HepG2 (cell line): Measurements from ENCODE around the gene P2RX5. TPM values are rescaled to one million over a fixed set of nuclear protein-coding genes. Genes with fewer than 3 reads are reported as not detected.

Experiments
- ATAC-seq: fragments of 200-7000 bp; cut with Tn5 transposase; 3 replicates; pipeline ENCODE4 v1.9.1; 2020; ENCODE audit warnings: mild to moderate bottlenecking, moderate library complexity
- BruUV-seq: library from RNA; stranded (reverse); fragments of 400-500 nt; replicated peaks from 2 replicates; lab custom pipeline; 2021; lab: Mats Ljungman, UMichigan
- CTCF ChIA-PET: fragments of 300-600 bp; formaldehyde crosslinking; extraction: SDS; loops from one replicate; lab custom pipeline; 2021; ENCODE audit warnings: low total read pairs, inconsistent platforms, low intra/inter-chr PET ratio; lab: Yijun Ruan, JAX
- POLR2A ChIA-PET: fragments of 350-600 bp; sonication (Branson Sonifier 250); formaldehyde crosslinking; loops from one replicate; lab custom pipeline; 2020; ENCODE audit warnings: antibody characterized with exemption, inconsistent platforms; lab: Yijun Ruan, JAX
- DNase-seq: peaks from one replicate; pipeline ENCODE4 v3.0.0-alpha.2; 2015; ENCODE audit warnings: low spot score
- FAIRE-seq: peaks from 3 replicates; lab custom pipeline; 2011; peaks lifted over from hg19 to GRCh38; lab: Jason Lieb, UNC
- H2AFZ ChIP-seq: one replicate; pipeline ENCODE4 v1.6.1; 2011; ENCODE audit warnings: low read length, inconsistent platforms
- H3K27ac ChIP-seq: fragments of 300-600 bp; 3 replicates; pipeline ENCODE4 v1.8.0; 2011; ENCODE audit warnings: mixed run types, mild to moderate bottlenecking, mixed read lengths, low read length, inconsistent platforms; ENCODE audit not compliant: insufficient read depth; ENCODE audit errors: extremely low read length
- H3K27me3 ChIP-seq, 2 experiments: fragments of 200-600 bp in 1 of 2; 2 replicates in 1 of 2; 3 replicates in 1 of 2; pipeline versions ENCODE4 v1.6.0 to v1.8.0; 2011; ENCODE audit warnings: low read length in 2 of 2, mild to moderate bottlenecking in 2 of 2, moderate library complexity in 2 of 2, inconsistent platforms in 1 of 2; ENCODE audit not compliant: insufficient read depth in 2 of 2, control insufficient read depth in 1 of 2
- H3K36me3 ChIP-seq, 2 experiments: fragments of 200-600 bp in 1 of 2; replicated peaks in 1 of 2; 2 replicates in 1 of 2; 3 replicates in 1 of 2; pipeline versions ENCODE4 v1.5.1 to v1.8.0; 2011; ENCODE audit warnings: low read length in 2 of 2, inconsistent platforms in 1 of 2; ENCODE audit not compliant: insufficient read depth in 2 of 2, control insufficient read depth in 1 of 2
- H3K4me1 ChIP-seq: 2 replicates; pipeline ENCODE4 v1.5.1; 2012; ENCODE audit warnings: low read length, inconsistent platforms; ENCODE audit not compliant: insufficient read depth
- H3K4me2 ChIP-seq: 2 replicates; pipeline ENCODE4 v1.6.0; 2011; ENCODE audit warnings: low read depth, low read length, inconsistent platforms
- H3K4me3 ChIP-seq, 3 experiments: fragments of 200-600 bp in 1 of 3; sonication (generic), shearing (Covaris generic) in 1 of 3; replicated peaks in 1 of 3; 2 replicates each; pipeline ENCODE4 v1.5.1; 2011 to 2016; ENCODE audit warnings: low read length in 3 of 3, inconsistent platforms in 2 of 3, low read depth in 2 of 3, mild to moderate bottlenecking in 2 of 3, control low read depth in 1 of 3, mixed read lengths in 1 of 3; ENCODE audit not compliant: insufficient read depth in 1 of 3
- H3K79me2 ChIP-seq: one replicate; pipeline ENCODE4 v1.6.1; 2011; ENCODE audit warnings: low read length, inconsistent platforms; ENCODE audit not compliant: insufficient read depth
- H3K9ac ChIP-seq: 2 replicates; pipeline ENCODE4 v1.6.0; 2011; ENCODE audit warnings: mild to moderate bottlenecking, low read depth, low read length, inconsistent platforms; ENCODE audit not compliant: insufficient read depth
- H3K9me3 ChIP-seq: 2 replicates; pipeline ENCODE4 v1.5.1; 2012; ENCODE audit warnings: mild to moderate bottlenecking, low read length
- H4K20me1 ChIP-seq: 2 replicates; pipeline ENCODE4 v1.6.0; 2011; ENCODE audit warnings: inconsistent platforms, mild to moderate bottlenecking, low read length, moderate library complexity; ENCODE audit not compliant: insufficient read depth
- AHR ChIP-seq: IDR thresholded peaks from 2 replicates; pipeline ENCODE4 v1.6.1; 2018; ENCODE audit warnings: missing genetic modification reagents, missing compliant biosample characterization
- HOXA9 ChIP-seq: sonication (generic); formaldehyde crosslinking; IDR thresholded peaks from 2 replicates; pipeline ENCODE4 v1.8.1; 2022; ENCODE audit warnings: missing genetic modification reagents, mild to moderate bottlenecking, moderate library complexity, borderline replicate concordance
- MAF1 ChIP-seq: sonication (generic); formaldehyde crosslinking; IDR thresholded peaks from 2 replicates; pipeline ENCODE4 v1.5.0; 2020; ENCODE audit warnings: missing genetic modification reagents, borderline replicate concordance
- MLX ChIP-seq: IDR thresholded peaks from 2 replicates; pipeline ENCODE4 v1.6.1; 2016
- NFKBIZ ChIP-seq: IDR thresholded peaks from 2 replicates; pipeline ENCODE4 v1.6.1; 2018; ENCODE audit warnings: missing genetic modification reagents, missing compliant biosample characterization
- POLR2A ChIP-seq, 2 experiments: IDR thresholded peaks; 2 replicates each; pipeline ENCODE4 v1.6.1; 2011; ENCODE audit warnings: low read depth in 2 of 2, low read length in 2 of 2, mild to moderate bottlenecking in 1 of 2, moderate library complexity in 1 of 2; ENCODE audit not compliant: insufficient read depth in 1 of 2
- SKIL ChIP-seq: sonication (generic); formaldehyde crosslinking; IDR thresholded peaks from 2 replicates; pipeline ENCODE4 v1.8.0; 2022; ENCODE audit warnings: missing genetic modification reagents, mild to moderate bottlenecking, moderate library complexity, borderline replicate concordance
- SYNCRIP ChIP-seq: fragments of 200-400 bp; formaldehyde crosslinking; IDR thresholded peaks from 2 replicates; pipeline ENCODE4 v1.6.1; 2018; ENCODE audit warnings: mild to moderate bottlenecking, low read depth, low read length; ENCODE audit not compliant: insufficient read depth
- TAF1 ChIP-seq: sonication (generic); formaldehyde crosslinking; IDR thresholded peaks from 2 replicates; pipeline ENCODE4 v1.4.0; 2020; ENCODE audit warnings: missing genetic modification reagents
- TEAD3 ChIP-seq: optimal IDR thresholded peaks from 2 replicates; pipeline ENCODE3; 2016; ENCODE audit warnings: borderline replicate concordance
- THAP7 ChIP-seq: sonication (generic); formaldehyde crosslinking; IDR thresholded peaks from 2 replicates; pipeline ENCODE4 v1.8.1; 2023; ENCODE audit warnings: mild to moderate bottlenecking, missing genetic modification reagents
- ZBED4 ChIP-seq: sonication (generic); formaldehyde crosslinking; IDR thresholded peaks from 2 replicates; pipeline ENCODE4 v1.4.0; 2020; ENCODE audit warnings: missing genetic modification reagents, borderline replicate concordance
- ZNF138 ChIP-seq: sonication (generic); formaldehyde crosslinking; IDR thresholded peaks from 2 replicates; pipeline ENCODE4 v1.5.0; 2020; ENCODE audit warnings: mild to moderate bottlenecking, low read depth, missing genetic modification reagents
- ZNF205 ChIP-seq: IDR thresholded peaks from 2 replicates; pipeline ENCODE4 v1.6.1; 2018; ENCODE audit warnings: missing biosample characterization, missing genetic modification reagents
- ZNF367 ChIP-seq: sonication (generic); formaldehyde crosslinking; IDR thresholded peaks from 2 replicates; pipeline ENCODE4 v1.4.0; 2020; ENCODE audit warnings: missing genetic modification reagents, borderline replicate concordance
- ZNF510 ChIP-seq: sonication (generic); formaldehyde crosslinking; IDR thresholded peaks from 2 replicates; pipeline ENCODE4 v1.4.0; 2020; ENCODE audit warnings: low read depth, mild to moderate bottlenecking, missing genetic modification reagents
- WGBS: methylation state at CpG from one replicate; pipeline ENCODE4 v1.1.6; 2017; ENCODE audit warnings: low lambda C conversion rate; 5-methylcytosine and 5-hydroxymethylcytosine counted together
- in situ Hi-C: cut with HindIII; loops from 2 replicates; pipeline ENCODE4 v1.10.0; 2017; ENCODE audit warnings: low pct_unique_long_range_greater_than_20kb; ENCODE audit not compliant: extremely low pct_ligation_motif_present
- intact Hi-C: fragments of 100-400 bp; cut with micrococcal nuclease; formaldehyde crosslinking; loops from one replicate; pipeline ENCODE4 v1.10.0; 2022; ENCODE audit not compliant: unreplicated experiment
- polyA plus RNA-seq, 8 experiments: library from polyadenylated mRNA; depleted of rRNA in 3 of 8; stranded (reverse) in 7 of 8; unstranded in 1 of 8; fragments of >200 nt; fragmentation: Illumina TruSeq in 4 of 8; extraction: Trizol in 4 of 8; gene quantifications; 2 replicates each; pipeline versions ENCODE4 v1.2.1 to v1.2.3, GENCODE V29; 2011 to 2016; ENCODE audit warnings: low read depth in 4 of 8, missing spikeins in 1 of 8, mixed read lengths in 1 of 8; ENCODE audit not compliant: insufficient read depth in 1 of 8
- total RNA-seq, 5 experiments: library from RNA; depleted of rRNA; stranded (reverse); fragments of >200 nt; fragmentation: Illumina TruSeq; extraction: Trizol; gene quantifications; 2 replicates each; pipeline ENCODE4 v1.2.3, GENCODE V29; 2016; ENCODE audit warnings: low read depth in 1 of 5

P2RX5 gene
- total and polyA plus RNA-seq, 2 of the 13 experiments (the other 11 are each of a cell fraction or from before 2014, with no cell fraction given) = 0.95 to 1.7 TPM

GRCh38 chr17:3723556-3724377, 27.8 kb upstream of the P2RX5 start, which contains the start of gene HASPIN:
Gene HASPIN (plus strand): TSS chr17:3723903. CDS start chr17:3723936, 33 bp downstream.
- WGBS = 2% methylated on average over 24 of the region's 98 CpGs
- POLR2A ChIA-PET = interaction anchor here (1.1 to 2.2 kb wide), 11 partner anchors 9 to 675 kb away, joined by 3 to 13 read pairs (median 5); partner anchors contain the start of genes CTNS, NCBP3, SHPK and TAX1BP3
- intact Hi-C loops = no loop called here
- H3K4me1 ChIP-seq = peaks cover 49% of the 10 kb centered on the region
- no TSS peak for BruUV-seq
- FAIRE-seq (no peak), ATAC-seq (peak; percentile 88), DNase-seq (peak; percentile 83)
- H3K79me2 ChIP-seq = peaks cover 38% of the 10 kb centered on the region
- no peaks in the 10 kb centered on the region for H3K9me3 ChIP-seq
- H3K27ac ChIP-seq = peak within 1 kb of the TSS; percentile 80
- peaks cover 0 to 3% of the 10 kb centered on the region in 2 experiments; a peak in 2 of 5 replicates for H3K36me3 ChIP-seq
- peak within 1 kb of the TSS; percentile 65 to 99 (median 95) for H3K4me3 ChIP-seq
- no peaks in the 10 kb centered on the region for H4K20me1 ChIP-seq
- in situ Hi-C loops = no loop called here
- H3K27me3 ChIP-seq = no peaks in the 10 kb centered on the region; a peak in 1 of 5 replicates
- peak within 1 kb of the TSS; percentile 84 for H3K9ac ChIP-seq
- H3K4me2 ChIP-seq = peak within 1 kb of the TSS; percentile 83
- CTCF ChIA-PET = interaction anchor here (0.9 kb wide), 1 partner anchor 103 kb away, joined by 3 read pairs; no protein-coding TSS in a partner anchor
- H2AFZ ChIP-seq = peak within 1 kb of the TSS; percentile 46
- TF ChIP-seq SKIL (CRISPR knock-in tag) (0 out of 2 replicates have a peak, but pooled peaks have one; percentile 27), HOXA9 (CRISPR knock-in tag) (peak; percentile 69; the same call in 1 of the 2 replicates), AHR (CRISPR knock-in tag) (peak; percentile 80), THAP7 (CRISPR knock-in tag) (peak; percentile 68; the same call in 1 of the 2 replicates), ZNF367 (CRISPR knock-in tag) (no peak), TEAD3 (CRISPR knock-in tag) (peak; percentile 49), ZNF205 (CRISPR knock-in tag) (peak; percentile 60), MAF1 (CRISPR knock-in tag) (0 out of 2 replicates have a peak, but pooled peaks have one; percentile 45), NFKBIZ (CRISPR knock-in tag) (no peak), SYNCRIP (no peak), ZNF138 (CRISPR knock-in tag) (0 out of 2 replicates have a peak, but pooled peaks have one; percentile 76), ZBED4 (CRISPR knock-in tag) (peak; percentile 39; the same call in 1 of the 2 replicates), MLX (CRISPR knock-in tag) (no peak), TAF1 (CRISPR knock-in tag) (peak; percentile 97), POLR2A (IDR thresholded peaks at IDR 0.05; ENCODE audit: insufficient read depth in 1 of 2, low read depth in 2 of 2, low read length in 2 of 2) (peak; percentile 79 to 89), ZNF510 (CRISPR knock-in tag) (peak; percentile 88; the same call in 1 of the 2 replicates)
